Colonic mucosa (tissue), 4 donors: ENCODE measurements around the gene ERP29. TPM values are rescaled to one million over a fixed set of nuclear protein-coding genes. Genes with fewer than 3 reads are reported as not detected.

Experiments used
- DNase-seq: peaks from one replicate; pipeline ENCODE4 v3.0.0-alpha.2; 2020
- H3K27ac ChIP-seq: fragments of 200-600 bp; one replicate; pipeline ENCODE4 v1.8.0; 2021
- H3K27me3 ChIP-seq: fragments of 200-600 bp; one replicate; pipeline ENCODE4 v1.8.0; 2021
- H3K36me3 ChIP-seq: fragments of 200-600 bp; one replicate; pipeline ENCODE4 v1.8.0; 2021
- H3K4me1 ChIP-seq: fragments of 200-600 bp; one replicate; pipeline ENCODE4 v1.8.0; 2021; ENCODE audit warnings: mild to moderate bottlenecking
- H3K4me3 ChIP-seq: fragments of 200-600 bp; one replicate; pipeline ENCODE4 v1.8.0; 2021
- H3K9ac ChIP-seq, 2 donors: one replicate each; pipeline ENCODE4 v1.7.0; 2013; ENCODE audit warnings: control low read depth in 2 of 2, low read depth in 2 of 2, low read length in 2 of 2
- H3K9me3 ChIP-seq: fragments of 200-600 bp; one replicate; pipeline ENCODE4 v1.8.0; 2021
- intact Hi-C: fragments of 100-400 bp; cut with DNase I; formaldehyde crosslinking; loops from one replicate; pipeline ENCODE4 v1.14.1; 2022
- total RNA-seq, 2 donors: library from RNA; stranded (reverse); fragmentation: NEBNext Ultra II Directional in 1 of 2; extraction: Animal tissue kit (Norgen Biotek cat#: 25700) in 1 of 2; gene quantifications; one replicate each; pipeline ENCODE4 v1.2.1, GENCODE V29; 2021
- TF ChIP-seq, protein P1 (sequence below): fragments of 200-600 bp; IDR thresholded peaks from one replicate; pipeline ENCODE4 v1.8.0; 2022; ENCODE audit warnings: antibody characterized with exemption, mild to moderate bottlenecking
- donor health status: healthy.
- donor health status: DM: no; HTN: no; CAD: no.
- donor health status: DM: no; HTN: no; CAD: no.

Gene ERP29
- total RNA-seq, 2 donors from 2014 or later, result 136 to 152 TPM

- Histone ChIP-seq H3K4me1 (peaks cover 8% of the 10 kb centered on the region), H3K36me3 (no peaks in the 10 kb centered on the region), H3K4me3 (peak overlapping the region; percentile 44), H3K9ac (peak overlapping the region in 1 of 2 donors; percentile 8), H3K9me3 (no peaks in the 10 kb centered on the region), H3K27ac (peak overlapping the region; percentile 88), H3K27me3 (no peaks in the 10 kb centered on the region)
- DNase-seq, result no peak
- intact Hi-C loops, result no loop called here
- TF ChIP-seq, protein P1, sequence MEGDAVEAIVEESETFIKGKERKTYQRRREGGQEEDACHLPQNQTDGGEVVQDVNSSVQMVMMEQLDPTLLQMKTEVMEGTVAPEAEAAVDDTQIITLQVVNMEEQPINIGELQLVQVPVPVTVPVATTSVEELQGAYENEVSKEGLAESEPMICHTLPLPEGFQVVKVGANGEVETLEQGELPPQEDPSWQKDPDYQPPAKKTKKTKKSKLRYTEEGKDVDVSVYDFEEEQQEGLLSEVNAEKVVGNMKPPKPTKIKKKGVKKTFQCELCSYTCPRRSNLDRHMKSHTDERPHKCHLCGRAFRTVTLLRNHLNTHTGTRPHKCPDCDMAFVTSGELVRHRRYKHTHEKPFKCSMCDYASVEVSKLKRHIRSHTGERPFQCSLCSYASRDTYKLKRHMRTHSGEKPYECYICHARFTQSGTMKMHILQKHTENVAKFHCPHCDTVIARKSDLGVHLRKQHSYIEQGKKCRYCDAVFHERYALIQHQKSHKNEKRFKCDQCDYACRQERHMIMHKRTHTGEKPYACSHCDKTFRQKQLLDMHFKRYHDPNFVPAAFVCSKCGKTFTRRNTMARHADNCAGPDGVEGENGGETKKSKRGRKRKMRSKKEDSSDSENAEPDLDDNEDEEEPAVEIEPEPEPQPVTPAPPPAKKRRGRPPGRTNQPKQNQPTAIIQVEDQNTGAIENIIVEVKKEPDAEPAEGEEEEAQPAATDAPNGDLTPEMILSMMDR, result no peak
These were observed 1.5 kb upstream of the ERP29 start for GRCh38 chr12:112011685-112012084.

GRCh38 chr12:112013601-112014402, 576 bp downstream of the ERP29 start:
- TF ChIP-seq, protein P1, result no peak
- Histone ChIP-seq H3K4me1 (peaks cover 8% of the 10 kb centered on the region), H3K27ac (peak overlapping the region; percentile 88), H3K9ac (peak overlapping the region; percentile 84 to 96), H3K36me3 (peaks cover 4% of the 10 kb centered on the region), H3K27me3 (no peaks in the 10 kb centered on the region), H3K4me3 (peak overlapping the region; percentile 88), H3K9me3 (no peaks in the 10 kb centered on the region)
- peak; percentile 75 for DNase-seq
- intact Hi-C loops, result no loop called here

GRCh38 chr12:112015938-112016337, 2.7 kb downstream of the ERP29 start:
- Histone ChIP-seq H3K4me3 (no peak overlapping the region), H3K36me3 (peaks cover 14% of the 10 kb centered on the region), H3K9ac (no peak overlapping the region), H3K27me3 (no peaks in the 10 kb centered on the region), H3K27ac (no peak overlapping the region), H3K4me1 (peaks cover 8% of the 10 kb centered on the region), H3K9me3 (no peaks in the 10 kb centered on the region)
- DNase-seq, result no peak
- TF ChIP-seq, protein P1, result no peak
- intact Hi-C loops, result loop anchor here (5.0 kb wide), 1 partner anchor 69 kb away; no protein-coding TSS in a partner anchor

DNA sequence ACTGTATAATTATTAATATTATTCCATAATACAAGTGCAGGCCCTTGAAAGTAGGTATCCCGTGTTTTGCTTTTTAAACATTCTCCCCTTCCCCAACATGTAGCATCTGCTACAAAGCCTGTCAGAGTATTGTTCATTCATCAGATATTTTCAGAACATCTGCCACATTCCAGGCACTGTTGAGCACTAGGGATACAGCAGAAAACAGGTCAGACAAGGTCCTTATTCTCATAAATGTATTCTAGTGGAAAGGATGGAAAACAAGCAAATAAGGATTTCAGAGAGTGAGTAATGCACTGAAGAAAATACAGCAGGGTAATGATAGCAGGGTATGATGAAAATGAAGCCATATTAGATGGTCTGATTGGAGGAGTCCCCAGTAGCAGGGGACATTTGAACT, 3.8 kb downstream of the ERP29 start:
- TF ChIP-seq, protein P1, result no peak
- H3K9ac ChIP-seq, result no peak overlapping the region
- intact Hi-C loops, result loop anchor here (5.0 kb wide), 1 partner anchor 70 kb away; no protein-coding TSS in a partner anchor
- H3K4me3 ChIP-seq, result no peak overlapping the region
- H3K36me3 ChIP-seq, result peaks cover 16% of the 10 kb centered on the region
- peaks cover 8% of the 10 kb centered on the region for H3K4me1 ChIP-seq
- H3K27ac ChIP-seq, result no peak overlapping the region
- H3K9me3 ChIP-seq, result no peaks in the 10 kb centered on the region
- DNase-seq, result no peak
- H3K27me3 ChIP-seq, result no peaks in the 10 kb centered on the region

DNA sequence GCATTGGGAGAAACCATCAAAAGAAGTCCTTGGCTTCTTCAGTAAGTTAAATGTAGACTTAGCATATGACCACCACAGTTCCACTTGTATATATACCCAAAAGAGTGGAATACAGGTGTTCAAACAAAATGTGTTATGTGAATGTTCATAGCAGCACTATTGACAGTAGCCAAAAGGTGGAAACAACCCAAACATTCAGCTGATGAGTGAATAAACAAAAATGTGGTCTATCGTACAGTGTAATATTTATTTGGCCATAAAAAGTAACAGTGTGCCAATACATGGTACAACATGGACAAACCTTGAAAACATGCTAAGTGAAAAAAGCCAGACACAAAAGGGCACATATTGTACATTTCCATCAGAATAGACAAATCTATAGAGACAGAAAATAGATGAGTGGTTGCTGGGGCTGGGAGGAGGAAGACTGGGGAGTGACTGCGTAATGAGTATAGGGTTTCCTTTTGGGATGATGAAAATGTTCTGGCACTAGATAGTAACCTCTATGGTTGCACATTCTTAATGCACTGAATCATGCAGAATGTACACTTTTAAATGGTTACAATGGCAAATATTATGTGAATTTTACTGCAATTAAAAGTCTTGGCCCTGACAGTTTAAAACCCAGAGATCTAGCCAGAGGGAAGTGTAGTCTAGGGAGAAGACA, 5.5 kb downstream of the ERP29 start:
- TF ChIP-seq, protein P1, result no peak
- no peaks in the 10 kb centered on the region for H3K27me3 ChIP-seq
- no peak overlapping the region for H3K4me3 ChIP-seq
- intact Hi-C loops, result loop anchor here (5.0 kb wide), 1 partner anchor 71 kb away; no protein-coding TSS in a partner anchor
- H3K36me3 ChIP-seq, result peaks cover 20% of the 10 kb centered on the region
- no peaks in the 10 kb centered on the region for H3K9me3 ChIP-seq
- no peak for DNase-seq
- no peak overlapping the region for H3K27ac ChIP-seq
- peaks cover 8% of the 10 kb centered on the region for H3K4me1 ChIP-seq
- H3K9ac ChIP-seq, result no peak overlapping the region
